NOMO-1 treated with dmso at 0.1 percent for 144 hours (cell line): Measurements from ENCODE around the gene DCHS2.
A peak's percentile ranks its signal among the peaks of the same experiment; 100 is the strongest.

Experiments used
- DNase-seq: peaks from one replicate; lab custom pipeline; 2025; ENCODE audit not compliant: unreplicated experiment; lab: John Stamatoyannopoulos, UW

The DCHS2 gene

GRCh38 chr4:154491341-154492271, at the start of gene DCHS2:
Gene DCHS2 (minus strand): TSS chr4:154491799. CDS start chr4:154491355, 444 bp downstream.
- DNase-seq: peak; percentile 55

GRCh38 chr4:154534296-154534695, 42.7 kb upstream of the DCHS2 start:
- DNase-seq: no peak

- DNase-seq: no peak
Measured at GRCh38 chr4:154529728-154530519, 38.3 kb upstream of the DCHS2 start.

- no peak for DNase-seq
Measured at GRCh38 chr4:154528869-154529268, 37.3 kb upstream of the DCHS2 start.

GRCh38 chr4:154527308-154527707, 35.7 kb upstream of the DCHS2 start:
- no peak for DNase-seq

GRCh38 chr4:154526151-154526550, 34.6 kb upstream of the DCHS2 start:
- DNase-seq: peak; percentile 85

GRCh38 chr4:154521607-154522006, 30.0 kb upstream of the DCHS2 start:
- DNase-seq: no peak

GRCh38 chr4:154519214-154519613, 27.6 kb upstream of the DCHS2 start:
- DNase-seq: no peak

- DNase-seq: no peak
Measured at GRCh38 chr4:154517591-154517990, 26.0 kb upstream of the DCHS2 start.

- no peak for DNase-seq
Measured at GRCh38 chr4:154516318-154517029, 24.9 kb upstream of the DCHS2 start.

GRCh38 chr4:154511981-154512380, 20.4 kb upstream of the DCHS2 start:
- DNase-seq: no peak

GRCh38 chr4:154511548-154511947, 19.9 kb upstream of the DCHS2 start:
- DNase-seq: no peak

- DNase-seq: no peak
Measured at GRCh38 chr4:154507156-154507555, 15.6 kb upstream of the DCHS2 start.

- DNase-seq: no peak
Measured at GRCh38 chr4:154506253-154506652, 14.7 kb upstream of the DCHS2 start.

GRCh38 chr4:154503598-154503997, 12.0 kb upstream of the DCHS2 start:
- no peak for DNase-seq

- DNase-seq: no peak
Measured at GRCh38 chr4:154502111-154502510, 10.5 kb upstream of the DCHS2 start.

GRCh38 chr4:154497889-154498288, 6.3 kb upstream of the DCHS2 start:
- DNase-seq: no peak

- no peak for DNase-seq
Measured at GRCh38 chr4:154495867-154496266, 4.3 kb upstream of the DCHS2 start.

GRCh38 chr4:154492288-154492687, 689 bp upstream of the DCHS2 start:
- DNase-seq: no peak

GRCh38 chr4:154490583-154491340, 837 bp downstream of the DCHS2 start:
- no peak for DNase-seq

- DNase-seq: no peak
Measured at GRCh38 chr4:154490234-154490582, 1.4 kb downstream of the DCHS2 start.
